GM18909 (cell line): ENCODE data around the gene HOXB7.
A peak's percentile ranks its signal among the peaks of the same experiment; 100 is the strongest.

Experiments
- ATAC-seq: cut with Tn5 transposase; IDR thresholded peaks from one replicate; pipeline ENCODE4 v1.9.1; 2021; ENCODE audit warnings: mild to moderate bottlenecking; ENCODE audit not compliant: unreplicated experiment, poor library complexity

HOXB7 gene

DNA sequence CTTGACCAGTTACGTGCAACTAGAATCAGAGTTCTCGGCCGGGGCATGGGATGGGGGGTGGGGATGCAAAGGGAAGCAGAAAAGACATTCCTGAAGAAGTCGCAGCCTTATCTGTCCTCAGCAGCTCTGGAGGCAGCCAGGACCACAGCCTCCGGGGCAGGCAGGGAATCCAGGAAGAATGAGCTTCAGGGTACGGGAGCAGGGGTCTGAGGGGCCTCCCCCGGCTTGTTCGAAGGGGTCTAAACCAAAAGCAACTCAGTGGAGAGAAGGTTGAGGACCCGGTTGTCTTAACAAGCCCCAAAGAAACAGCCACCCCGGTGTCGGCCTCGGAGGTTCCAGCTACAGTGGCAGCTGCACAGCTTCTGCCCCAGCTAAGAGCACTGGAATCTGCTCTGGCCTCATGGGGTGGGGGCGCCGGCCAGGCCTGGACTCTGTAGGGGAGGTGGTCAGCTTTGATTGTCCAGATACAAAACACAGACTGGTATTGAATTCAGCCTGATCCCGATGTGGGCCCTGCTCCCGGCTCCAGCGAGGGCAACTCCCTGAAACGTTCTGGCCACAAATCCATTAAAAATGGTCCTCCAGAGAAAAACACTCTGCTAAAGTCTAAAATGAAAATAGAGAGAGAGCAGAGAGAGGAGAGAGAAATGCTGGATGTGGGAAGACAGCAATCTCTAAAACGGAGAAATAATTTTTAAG is 40.3 kb downstream of the HOXB7 start:
- no peak for ATAC-seq

DNA sequence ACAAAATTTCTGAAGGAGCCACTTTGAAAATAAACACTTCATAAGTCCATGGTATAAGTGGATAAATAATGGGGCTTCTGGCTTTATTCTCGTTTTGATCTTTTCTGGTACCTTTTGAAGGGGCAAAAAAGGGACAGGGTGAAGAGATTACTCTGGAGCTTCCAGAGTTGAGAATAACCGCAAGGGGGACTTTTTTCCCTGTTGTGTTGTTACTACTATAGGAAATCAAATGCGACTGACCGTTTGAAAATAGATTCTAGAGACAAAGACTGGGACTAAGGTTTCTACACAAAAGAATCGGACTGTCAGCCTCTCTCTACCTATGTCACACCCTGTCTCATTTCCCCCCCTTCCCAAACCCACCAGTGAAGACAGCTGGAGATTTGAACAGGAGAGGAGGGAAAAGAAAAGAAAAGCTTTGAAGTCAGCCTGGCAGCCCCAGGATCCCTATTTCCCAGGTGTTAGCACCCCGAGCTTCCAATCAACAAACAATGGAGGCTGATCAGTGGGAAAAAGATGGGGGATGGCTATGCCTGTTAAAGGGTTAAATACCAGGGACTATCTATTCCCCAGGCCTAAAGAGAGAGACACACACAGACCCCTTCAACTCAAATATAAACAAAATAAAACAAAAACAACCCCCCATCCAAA is 41.0 kb downstream of the HOXB7 start:
- ATAC-seq, result no peak

DNA sequence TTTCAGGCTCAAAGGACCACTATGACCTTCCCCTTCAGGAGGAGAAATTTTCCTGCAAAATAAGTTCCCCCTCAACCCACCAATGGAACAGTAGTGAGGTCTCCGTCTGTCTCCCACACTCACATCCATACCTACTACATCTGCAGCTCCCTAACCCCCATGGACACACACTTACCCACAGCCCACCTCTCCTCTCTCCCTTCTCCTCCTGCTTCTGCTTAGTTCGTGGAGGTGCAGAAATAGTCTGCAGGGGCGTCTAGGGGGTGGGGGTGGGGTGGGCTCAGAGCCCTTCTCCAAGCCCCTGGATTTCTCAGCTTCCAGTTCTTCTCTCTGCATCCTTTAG is 41.6 kb downstream of the HOXB7 start:
- no peak for ATAC-seq

DNA sequence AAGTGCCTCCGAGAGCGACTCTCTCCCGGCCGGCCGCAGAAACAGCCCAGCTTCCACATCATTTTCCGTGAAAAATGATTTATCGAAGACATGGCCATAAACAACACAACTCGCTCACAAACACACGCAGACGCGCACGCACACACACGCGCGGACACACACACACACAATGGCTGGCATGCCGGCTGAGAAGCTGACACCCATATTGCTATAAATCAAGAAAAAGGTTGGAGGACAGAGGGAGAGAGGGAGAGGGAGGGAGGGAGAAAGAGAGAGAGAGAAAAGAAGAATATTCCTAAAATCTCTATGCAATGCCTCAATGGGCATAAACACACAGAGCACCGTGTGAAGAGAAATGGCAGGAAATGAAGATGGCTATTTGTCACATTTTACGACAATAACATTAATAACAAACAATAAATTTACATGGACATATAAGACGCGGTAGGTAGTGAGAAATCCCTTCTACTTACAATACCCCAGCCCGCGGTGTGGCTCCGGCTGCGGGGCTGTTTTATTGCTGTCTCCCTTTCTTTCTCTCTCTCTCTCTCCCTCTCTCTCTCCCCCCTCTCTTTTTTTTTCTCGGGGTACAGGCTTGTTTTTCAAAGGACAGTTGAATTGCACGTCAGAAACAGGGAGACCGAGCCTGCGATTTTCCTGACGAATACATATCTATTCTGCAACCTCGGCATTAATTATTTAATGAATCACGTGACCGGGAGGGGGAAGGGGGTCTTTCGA is 42.1 kb downstream of the HOXB7 start:
- ATAC-seq, result no peak

- ATAC-seq, result no peak
Measured at GRCh38 chr17:48567646-48568354, 43.0 kb downstream of the HOXB7 start.

DNA sequence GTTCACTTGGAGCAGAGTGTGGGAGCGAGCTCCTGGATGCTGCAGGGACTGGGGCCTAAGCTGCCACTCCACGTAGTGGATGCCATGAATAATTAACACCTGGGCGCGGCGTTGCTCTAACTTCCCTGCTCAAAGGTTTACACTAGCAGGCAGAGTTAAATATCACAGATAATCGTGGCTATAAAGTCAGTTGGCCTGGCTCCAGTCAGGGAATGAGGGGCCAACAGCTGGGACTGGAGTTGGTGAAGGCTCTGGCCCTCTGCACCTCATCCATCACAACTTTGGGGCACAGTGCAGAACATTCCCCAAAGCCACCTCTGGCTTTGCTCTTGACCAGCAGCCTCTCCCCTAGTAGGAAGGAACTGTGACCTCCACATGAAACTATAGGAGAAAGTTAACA is 43.6 kb downstream of the HOXB7 start:
- ATAC-seq, result no peak

DNA sequence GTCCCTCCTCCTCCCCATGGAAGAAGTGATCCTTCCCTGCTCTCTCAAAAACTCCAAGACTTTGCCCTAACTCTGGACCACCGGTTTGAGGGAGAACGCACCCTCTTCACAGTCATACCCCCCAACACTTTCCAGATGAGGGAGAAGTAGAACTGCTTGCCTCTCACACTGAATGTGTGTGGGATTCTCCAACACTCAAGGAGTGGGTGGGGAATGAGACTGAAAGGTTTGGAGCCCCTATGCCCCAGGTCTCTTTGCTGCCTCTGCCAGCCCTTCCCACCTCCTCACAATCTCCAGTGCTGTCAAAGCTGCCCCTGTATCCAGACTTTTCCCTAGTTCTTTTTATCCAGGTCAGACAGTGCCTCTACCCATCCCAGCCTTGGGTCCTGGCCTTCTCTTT is 44.1 kb downstream of the HOXB7 start:
- ATAC-seq, result no peak

DNA sequence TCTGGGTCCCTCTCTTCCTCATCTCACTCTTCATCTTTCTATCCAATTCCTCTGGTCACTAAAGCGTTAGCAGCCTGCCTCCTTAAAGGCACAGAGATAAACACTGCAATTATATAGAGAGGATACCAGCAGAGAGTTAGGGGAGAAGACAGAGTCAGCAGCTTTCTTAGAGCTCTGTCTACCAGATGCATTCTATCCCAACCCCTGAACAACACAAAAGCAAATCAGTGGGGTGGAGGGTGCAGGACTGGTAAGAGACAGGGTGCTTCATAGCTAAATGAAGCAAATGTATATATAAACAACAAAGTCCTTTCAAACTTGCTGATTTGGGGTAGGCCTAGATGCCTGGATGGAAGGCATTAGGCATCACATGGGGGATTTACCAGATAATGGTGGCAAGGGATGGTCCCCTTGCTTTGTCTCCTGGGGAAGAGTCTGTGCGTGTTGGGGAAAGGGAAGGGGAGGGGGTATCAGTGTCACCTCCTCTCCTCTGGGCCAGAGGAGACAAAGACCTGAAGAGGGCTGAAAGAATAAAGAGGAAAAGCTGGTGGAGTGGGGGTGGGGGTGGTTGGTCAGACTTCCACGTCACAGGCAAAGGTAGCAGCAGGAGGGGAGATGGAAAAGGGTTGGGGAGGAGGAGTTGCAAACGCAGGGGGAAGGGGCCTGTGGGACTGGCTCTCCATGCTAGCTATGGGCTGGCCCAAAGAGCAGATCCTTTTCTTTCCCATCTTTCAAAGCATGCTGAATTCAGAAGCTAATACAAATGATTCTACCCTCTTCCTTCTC is 44.7 kb downstream of the HOXB7 start:
- ATAC-seq, result no peak

- ATAC-seq, result no peak
Measured at GRCh38 chr17:48565022-48565554, 45.7 kb downstream of the HOXB7 start.

GRCh38 chr17:48564188-48565021 is 46.4 kb downstream of the HOXB7 start:
- no peak for ATAC-seq

DNA sequence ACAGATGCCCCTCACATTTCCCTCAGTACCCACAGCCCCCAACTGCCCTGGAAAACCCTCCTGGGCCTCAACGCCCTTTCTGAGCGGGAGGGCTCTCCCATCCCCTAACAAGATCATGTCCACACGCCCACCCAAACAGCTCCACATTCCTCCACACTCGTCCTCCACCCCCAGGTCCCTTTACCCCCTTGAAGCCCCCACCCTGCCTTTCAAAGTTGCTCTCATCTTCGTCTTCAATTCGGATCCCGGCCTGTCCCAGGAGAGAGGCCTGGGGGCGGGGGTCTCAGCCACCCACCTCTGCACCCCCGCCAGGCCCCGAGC is 47.0 kb downstream of the HOXB7 start:
- no peak for ATAC-seq

DNA sequence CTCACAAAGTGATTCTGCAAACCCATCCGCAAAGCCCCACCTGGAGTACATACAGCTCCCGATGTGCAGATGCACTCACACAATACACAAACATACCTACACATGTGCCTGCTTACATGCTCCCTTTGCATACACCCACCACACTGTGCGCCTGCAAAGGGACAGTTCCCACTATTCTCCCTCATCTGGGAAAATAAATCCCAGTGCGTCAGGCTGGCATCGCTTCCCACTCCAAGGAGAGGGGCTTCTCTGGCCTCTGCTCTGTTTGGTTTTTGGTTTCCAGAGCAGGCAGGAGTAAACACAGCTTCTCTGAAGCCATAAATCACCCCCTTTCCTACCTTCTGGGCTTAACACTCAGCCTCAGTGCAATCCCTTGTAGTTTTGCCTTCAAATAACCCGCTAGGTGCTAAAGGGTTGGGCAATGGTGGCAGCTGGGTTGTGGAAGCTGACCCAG is 47.4 kb downstream of the HOXB7 start:
- ATAC-seq, result no peak

DNA sequence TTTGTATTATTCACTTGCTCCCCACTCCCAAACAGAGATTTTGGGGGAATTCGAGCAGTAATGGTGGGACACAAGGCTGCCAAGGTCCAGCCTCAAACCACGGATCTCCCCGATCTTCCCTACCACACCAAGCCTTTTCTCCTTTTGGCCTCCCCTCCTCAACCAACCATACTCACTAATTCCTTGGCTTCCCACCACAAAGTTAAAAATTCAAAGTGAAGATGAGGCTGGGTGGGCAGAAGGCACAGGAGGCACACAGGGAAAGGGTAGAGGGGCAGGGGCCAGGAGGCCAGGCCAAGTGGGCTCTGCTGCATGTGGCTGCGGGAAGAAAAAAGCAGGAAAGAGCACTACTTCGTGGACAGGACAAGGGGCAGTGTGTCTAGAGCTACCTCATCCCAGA is 47.9 kb downstream of the HOXB7 start:
- no peak for ATAC-seq

DNA sequence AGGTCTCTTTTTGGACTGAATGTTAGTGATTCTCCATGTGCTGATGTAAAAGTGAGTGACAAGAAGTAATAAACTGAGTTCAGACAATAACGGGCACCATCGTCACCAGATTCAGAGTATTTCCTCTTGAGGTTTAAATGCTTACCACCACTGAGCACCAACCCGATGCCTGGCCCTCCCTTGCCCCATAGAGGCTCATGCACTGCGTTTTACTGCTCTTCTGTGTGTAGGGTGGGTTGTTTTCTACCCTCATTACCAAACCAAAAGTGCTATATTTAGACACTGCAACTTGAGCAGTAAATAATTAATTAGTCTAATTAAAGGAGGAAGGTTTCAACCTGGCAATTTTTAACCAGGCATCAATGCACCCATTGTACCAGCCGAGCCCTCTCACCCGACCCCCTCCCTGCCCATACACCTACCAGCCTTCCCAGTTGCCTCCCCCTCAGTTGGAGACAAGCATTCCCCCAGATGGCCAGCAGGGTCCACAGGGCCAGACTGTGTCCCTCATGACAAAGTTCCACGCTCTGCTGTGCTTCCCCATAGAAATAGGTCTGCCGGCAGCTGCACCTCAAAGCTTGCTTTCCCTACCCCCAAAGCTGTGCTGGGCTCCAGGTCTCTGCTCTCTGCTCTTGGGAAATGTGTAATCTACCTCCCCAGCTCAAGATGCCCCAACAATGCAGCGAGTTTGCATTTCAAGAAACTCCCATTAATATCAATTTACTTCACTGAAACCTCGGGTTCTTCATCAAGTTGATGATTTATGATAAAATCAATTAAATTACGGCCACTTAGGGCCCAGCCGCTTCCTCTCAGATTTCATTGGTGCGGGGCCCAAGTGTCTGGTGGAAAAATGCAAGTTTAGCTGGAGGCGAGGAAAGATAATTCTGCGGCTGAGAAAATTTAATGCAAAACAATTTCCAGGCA is 48.7 kb downstream of the HOXB7 start:
- ATAC-seq, result peak; percentile 79

- ATAC-seq, result no peak
Measured at GRCh38 chr17:48559840-48560817, 50.7 kb downstream of the HOXB7 start.

DNA sequence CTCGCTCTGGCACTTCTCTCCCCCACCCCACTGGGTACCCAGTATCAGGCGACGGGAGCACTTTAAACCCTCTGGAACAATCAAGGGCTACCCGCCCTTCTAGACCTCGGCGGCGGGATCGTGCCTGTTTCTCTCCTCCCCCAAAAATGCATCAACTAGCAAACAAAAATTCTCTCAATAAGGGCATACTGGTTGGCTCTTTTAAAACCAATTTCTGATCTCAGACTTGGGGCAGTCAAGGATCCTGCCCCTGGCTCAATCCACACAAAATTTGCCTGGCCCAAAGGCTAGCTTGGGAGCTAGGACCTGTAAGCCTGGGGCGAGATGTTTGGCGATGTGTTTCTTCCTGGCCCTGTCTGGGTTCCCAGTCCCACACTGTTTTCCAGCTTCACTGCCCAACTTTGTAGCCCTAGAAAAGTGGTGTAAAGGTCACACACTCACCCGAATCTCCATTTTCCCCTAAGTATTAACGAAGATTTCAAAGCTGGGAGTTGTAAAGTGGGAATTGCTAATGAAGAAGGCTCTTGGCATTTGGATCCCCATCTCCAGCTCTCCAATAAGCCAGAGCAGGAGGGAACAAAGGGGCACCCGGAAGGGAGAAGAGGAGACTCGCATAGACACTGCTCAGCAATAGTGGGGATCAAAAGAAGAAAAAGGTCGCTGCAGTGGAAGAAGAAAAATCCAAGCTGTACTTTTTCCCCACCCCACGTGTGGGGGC is 51.5 kb downstream of the HOXB7 start:
- no peak for ATAC-seq

- no peak for ATAC-seq
Measured at GRCh38 chr17:48558831-48559121, 52.0 kb downstream of the HOXB7 start.
